ENCODE data around the gene CCSER2. TPM values are rescaled to one million over a fixed set of nuclear protein-coding genes. Genes with fewer than 3 reads are reported as not detected.

Gene CCSER2
- polyA plus RNA-seq, 3 donors: 7.4 to 23.3 (median 14.3) TPM

DNA sequence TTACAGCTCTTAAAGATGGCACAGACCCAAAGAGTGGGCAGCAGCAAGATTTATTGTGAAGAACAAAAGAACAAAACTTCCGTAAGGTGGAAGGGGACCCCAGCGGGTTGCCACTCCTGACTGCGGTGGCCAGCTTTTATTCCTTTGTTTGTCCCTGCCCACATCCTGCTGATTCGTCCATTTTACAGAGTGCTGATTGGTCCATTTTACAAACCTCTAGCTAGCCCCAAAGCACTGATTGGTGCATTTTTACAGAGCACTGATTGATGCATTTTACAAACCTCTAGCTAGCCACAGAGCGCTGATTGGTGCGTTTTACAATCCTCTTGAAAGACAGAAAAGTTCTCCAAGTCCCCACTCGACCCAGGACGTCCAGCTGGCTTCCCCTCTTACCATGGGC, 16.8 kb upstream of the CCSER2 start:
- intact Hi-C loops (cut with micrococcal nuclease): no loop called here
- Mint-ChIP-seq H3K36me3 (no peaks in the 10 kb centered on the region), H3K27me3 (ENCODE audit: low read depth in 3 of 3) (peaks cover 0 to 10% (median 0%) of the 10 kb centered on the region in 3 donors), H3K4me3 (no peak overlapping the region), H3K27ac (no peak overlapping the region), H3K9me3 (peaks cover 0 to 4% (median 2%) of the 10 kb centered on the region in 7 donors), H3K4me1 (peaks cover 20% of the 10 kb centered on the region)
- Histone ChIP-seq H3K9me3 (replicated peaks in 1 of 2; ENCODE audit: control insufficient read depth in 1 of 2, insufficient read depth in 1 of 2, low read length in 2 of 2) (peaks cover 0 to 4% of the 10 kb centered on the region in 2 donors), H2AFZ (ENCODE audit: insufficient read depth, low read depth, low read length, poor library complexity, severe bottlenecking) (no peak overlapping the region), H3K79me2 (ENCODE audit: insufficient read depth, low read length) (no peaks in the 10 kb centered on the region), H3K9ac (ENCODE audit: insufficient read depth, low read length, poor library complexity, severe bottlenecking) (no peak overlapping the region), H3K27me3 (ENCODE audit: control insufficient read depth in 2 of 2, insufficient read depth in 2 of 2, low read length in 2 of 2) (no peaks in the 10 kb centered on the region), H3K36me3 (replicated peaks in 1 of 2; ENCODE audit: control insufficient read depth in 1 of 2, insufficient read depth in 2 of 2, low read length in 2 of 2) (no peaks in the 10 kb centered on the region), H3K27ac (ENCODE audit: low read depth in 1 of 2, low read length in 2 of 2) (no peak overlapping the region), H3K4me1 (ENCODE audit: control insufficient read depth in 1 of 2, insufficient read depth in 2 of 2, low read length in 2 of 2) (peaks cover 21 to 22% of the 10 kb centered on the region in 2 donors), H4K20me1 (ENCODE audit: insufficient read depth, low read length) (no peaks in the 10 kb centered on the region), H3K4me3 (replicated peaks in 1 of 3; ENCODE audit: low read depth in 2 of 3, low read length in 3 of 3) (no peak overlapping the region), H3K4me2 (replicated peaks; ENCODE audit: extremely low read depth, low read length, poor library complexity, severe bottlenecking) (no peak overlapping the region)
- TF ChIP-seq, protein P1, sequence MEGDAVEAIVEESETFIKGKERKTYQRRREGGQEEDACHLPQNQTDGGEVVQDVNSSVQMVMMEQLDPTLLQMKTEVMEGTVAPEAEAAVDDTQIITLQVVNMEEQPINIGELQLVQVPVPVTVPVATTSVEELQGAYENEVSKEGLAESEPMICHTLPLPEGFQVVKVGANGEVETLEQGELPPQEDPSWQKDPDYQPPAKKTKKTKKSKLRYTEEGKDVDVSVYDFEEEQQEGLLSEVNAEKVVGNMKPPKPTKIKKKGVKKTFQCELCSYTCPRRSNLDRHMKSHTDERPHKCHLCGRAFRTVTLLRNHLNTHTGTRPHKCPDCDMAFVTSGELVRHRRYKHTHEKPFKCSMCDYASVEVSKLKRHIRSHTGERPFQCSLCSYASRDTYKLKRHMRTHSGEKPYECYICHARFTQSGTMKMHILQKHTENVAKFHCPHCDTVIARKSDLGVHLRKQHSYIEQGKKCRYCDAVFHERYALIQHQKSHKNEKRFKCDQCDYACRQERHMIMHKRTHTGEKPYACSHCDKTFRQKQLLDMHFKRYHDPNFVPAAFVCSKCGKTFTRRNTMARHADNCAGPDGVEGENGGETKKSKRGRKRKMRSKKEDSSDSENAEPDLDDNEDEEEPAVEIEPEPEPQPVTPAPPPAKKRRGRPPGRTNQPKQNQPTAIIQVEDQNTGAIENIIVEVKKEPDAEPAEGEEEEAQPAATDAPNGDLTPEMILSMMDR (IDR thresholded peaks at IDR 0.05): no peak
- no peak for DNase-seq
- 98% methylated on average over 8 of the region's 8 CpGs for WGBS (ENCODE audit: insufficient coverage)

- Histone ChIP-seq H3K4me1 (ENCODE audit: control insufficient read depth in 1 of 2, insufficient read depth in 2 of 2, low read length in 2 of 2) (peaks cover 22 to 25% of the 10 kb centered on the region in 2 donors), H3K27me3 (ENCODE audit: control insufficient read depth in 2 of 2, insufficient read depth in 2 of 2, low read length in 2 of 2) (no peaks in the 10 kb centered on the region), H3K9me3 (replicated peaks in 1 of 2; ENCODE audit: control insufficient read depth in 1 of 2, insufficient read depth in 1 of 2, low read length in 2 of 2) (peaks cover 0 to 4% of the 10 kb centered on the region in 2 donors), H3K27ac (ENCODE audit: low read depth in 1 of 2, low read length in 2 of 2) (no peak overlapping the region), H3K9ac (ENCODE audit: insufficient read depth, low read length, poor library complexity, severe bottlenecking) (no peak overlapping the region), H3K36me3 (replicated peaks in 1 of 2; ENCODE audit: control insufficient read depth in 1 of 2, insufficient read depth in 2 of 2, low read length in 2 of 2) (no peaks in the 10 kb centered on the region), H2AFZ (ENCODE audit: insufficient read depth, low read depth, low read length, poor library complexity, severe bottlenecking) (no peak overlapping the region), H4K20me1 (ENCODE audit: insufficient read depth, low read length) (no peaks in the 10 kb centered on the region), H3K4me2 (replicated peaks; ENCODE audit: extremely low read depth, low read length, poor library complexity, severe bottlenecking) (no peak overlapping the region), H3K4me3 (replicated peaks in 1 of 3; ENCODE audit: low read depth in 2 of 3, low read length in 3 of 3) (no peak overlapping the region), H3K79me2 (ENCODE audit: insufficient read depth, low read length) (no peaks in the 10 kb centered on the region)
- peaks cover 0 to 4% (median 2%) of the 10 kb centered on the region in 7 donors for H3K9me3 Mint-ChIP-seq
- H3K27me3 Mint-ChIP-seq (ENCODE audit: low read depth in 3 of 3): peaks cover 0 to 11% (median 0%) of the 10 kb centered on the region in 3 donors
- H3K4me1 Mint-ChIP-seq: peaks cover 20% of the 10 kb centered on the region
- no peak overlapping the region for H3K4me3 Mint-ChIP-seq
- H3K36me3 Mint-ChIP-seq: no peaks in the 10 kb centered on the region
- no peak for DNase-seq
- H3K27ac Mint-ChIP-seq: no peak overlapping the region
- WGBS (ENCODE audit: insufficient coverage): no CpG with 5 or more reads among the region's 2 CpGs
- TF ChIP-seq, protein P1 (IDR thresholded peaks at IDR 0.05): no peak
- intact Hi-C loops (cut with micrococcal nuclease): no loop called here
These were observed 15.6 kb upstream of the CCSER2 start for GRCh38 chr10:84312816-84313215.

Data from CD14-positive monocyte (primary cell).